ENCODE measurements around the gene RPL10A. TPM values are rescaled to one million over a fixed set of nuclear protein-coding genes. Genes with fewer than 3 reads are reported as not detected.
A peak's percentile ranks its signal among the peaks of the same experiment; 100 is the strongest.

RPL10A gene
- polyA plus RNA-seq, 1 of the 3 experiments (the other 2 are of a cell fraction): 3,548 TPM

DNA sequence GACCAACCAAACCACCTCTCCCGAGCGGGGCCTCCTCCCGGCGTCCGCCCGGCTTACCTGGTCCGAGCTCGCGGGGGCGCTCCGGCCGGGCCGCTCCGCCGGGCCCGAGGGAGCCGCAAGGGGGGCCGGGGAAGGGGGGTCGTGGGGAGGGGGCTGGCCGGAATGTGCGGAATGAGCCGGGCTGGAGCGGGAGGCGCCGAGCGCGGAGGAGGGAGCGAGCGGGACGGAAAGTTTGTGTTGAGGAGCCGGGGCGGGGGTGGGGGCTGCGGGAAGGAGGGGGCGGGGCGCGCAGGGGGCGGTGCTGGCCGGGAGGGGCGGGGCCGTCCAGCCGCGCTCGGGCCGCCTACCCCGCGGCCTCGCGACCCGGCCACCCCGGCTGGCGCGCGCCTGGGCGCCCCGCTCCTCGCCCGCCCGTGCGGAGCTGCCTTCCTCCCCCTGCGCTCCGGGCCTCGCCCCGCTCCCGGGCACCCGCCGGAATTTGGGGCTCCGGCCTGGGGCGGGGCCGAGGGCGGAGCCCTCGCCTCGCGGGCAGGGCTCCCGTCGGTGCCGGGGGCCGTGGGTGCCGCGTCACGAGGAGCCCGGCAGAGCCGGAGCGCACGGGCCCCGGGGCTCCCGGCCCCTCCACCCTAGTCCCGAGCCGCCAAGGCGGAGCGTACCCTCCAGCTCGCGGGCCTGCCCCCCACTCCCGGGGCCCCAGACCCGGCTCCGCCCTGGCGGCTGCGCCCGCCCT is 28.8 kb downstream of the RPL10A start, which contains the start of gene TEAD3:
Gene TEAD3, minus strand, starts transcription at position 239 of the 730 bp plus-strand sequence.
- TF ChIP-seq EZH2phosphoT487 (IDR thresholded peaks at IDR 0.05; ENCODE audit: borderline replicate concordance, low read depth): no peak
- TF ChIP-seq POLR2AphosphoS5 (IDR thresholded peaks at IDR 0.05; ENCODE audit: low read depth, low read length): no peak
- no peak for TF ChIP-seq JUND (IDR thresholded peaks at IDR 0.05)
- TF ChIP-seq, protein P1, sequence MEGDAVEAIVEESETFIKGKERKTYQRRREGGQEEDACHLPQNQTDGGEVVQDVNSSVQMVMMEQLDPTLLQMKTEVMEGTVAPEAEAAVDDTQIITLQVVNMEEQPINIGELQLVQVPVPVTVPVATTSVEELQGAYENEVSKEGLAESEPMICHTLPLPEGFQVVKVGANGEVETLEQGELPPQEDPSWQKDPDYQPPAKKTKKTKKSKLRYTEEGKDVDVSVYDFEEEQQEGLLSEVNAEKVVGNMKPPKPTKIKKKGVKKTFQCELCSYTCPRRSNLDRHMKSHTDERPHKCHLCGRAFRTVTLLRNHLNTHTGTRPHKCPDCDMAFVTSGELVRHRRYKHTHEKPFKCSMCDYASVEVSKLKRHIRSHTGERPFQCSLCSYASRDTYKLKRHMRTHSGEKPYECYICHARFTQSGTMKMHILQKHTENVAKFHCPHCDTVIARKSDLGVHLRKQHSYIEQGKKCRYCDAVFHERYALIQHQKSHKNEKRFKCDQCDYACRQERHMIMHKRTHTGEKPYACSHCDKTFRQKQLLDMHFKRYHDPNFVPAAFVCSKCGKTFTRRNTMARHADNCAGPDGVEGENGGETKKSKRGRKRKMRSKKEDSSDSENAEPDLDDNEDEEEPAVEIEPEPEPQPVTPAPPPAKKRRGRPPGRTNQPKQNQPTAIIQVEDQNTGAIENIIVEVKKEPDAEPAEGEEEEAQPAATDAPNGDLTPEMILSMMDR (IDR thresholded peaks at IDR 0.05): peak; percentile 27
- TF ChIP-seq IRF3 (IDR thresholded peaks at IDR 0.05; ENCODE audit: low read depth, low read length): no peak
- TF ChIP-seq FOSL2 (IDR thresholded peaks at IDR 0.05; ENCODE audit: borderline replicate concordance, low read depth): no peak
- no peak for TF ChIP-seq SIN3A (IDR thresholded peaks at IDR 0.05; ENCODE audit: borderline replicate concordance, low read depth, low read length)
- Histone ChIP-seq H3K4me1 (ENCODE audit: control insufficient read depth in 1 of 2, insufficient read depth in 2 of 2, low read depth in 1 of 2, low read length in 1 of 2) (peaks cover 12 to 50% of the 10 kb centered on the region in 2 experiments; a peak in 2 of 4 replicates), H3K4me3 (ENCODE audit: low read depth in 2 of 2, low read length in 1 of 2) (peak within 1 kb of the TSS; percentile 66 to 79), H3K9me3 (no peaks in the 10 kb centered on the region), H3K4me2 (peak within 1 kb of the TSS; percentile 97), H3K9ac (peak within 1 kb of the TSS; percentile 81), H4K20me1 (ENCODE audit: insufficient read depth) (peaks cover 11% of the 10 kb centered on the region; the same call in 1 of the 2 replicates), H3K79me2 (ENCODE audit: insufficient read depth) (peaks cover 18% of the 10 kb centered on the region; the same call in 1 of the 2 replicates), H3K27ac (ENCODE audit: low read depth in 2 of 2, low read length in 1 of 2) (peak within 1 kb of the TSS; percentile 35 to 82; a peak in 3 of 4 replicates), H2AFZ (ENCODE audit: low read depth) (peak within 1 kb of the TSS; percentile 94), H3K27me3 (ENCODE audit: insufficient read depth) (no peaks in the 10 kb centered on the region), H3F3A (replicated peaks; ENCODE audit: insufficient read depth) (no peaks in the 10 kb centered on the region), H3K36me3 (replicated peaks in 1 of 2; ENCODE audit: control insufficient read depth in 1 of 2, insufficient read depth in 2 of 2, low read length in 1 of 2) (no peaks in the 10 kb centered on the region), H3K9me2 (no peaks in the 10 kb centered on the region)
- ChIA-PET CTCF (interaction anchor here (0.5 to 2.3 kb wide), 14 partner anchors 12 to 240 kb away, joined by 3 to 13 read pairs (median 3); partner anchors contain the start of genes ARMC12, PPARD and RPL10A), POLR2A (interaction anchor here (0.6 to 1.7 kb wide), 8 partner anchors 9 to 153 kb away, joined by 3 to 6 read pairs (median 4); partner anchors contain the start of gene RPL10A)
- 0% methylated on average over 12 of the region's 98 CpGs for WGBS (ENCODE audit: low lambda C conversion rate)
- peak; percentile 97 for DNase-seq

- H3K4me2 ChIP-seq: peak overlapping the region; percentile 97
- H3K9me2 ChIP-seq: no peaks in the 10 kb centered on the region
- H3K36me3 ChIP-seq (replicated peaks in 1 of 2; ENCODE audit: control insufficient read depth in 1 of 2, insufficient read depth in 2 of 2, low read length in 1 of 2): no peaks in the 10 kb centered on the region
- DNase-seq: peak; percentile 92
- peak overlapping the region; percentile 66 to 79 for H3K4me3 ChIP-seq (ENCODE audit: low read depth in 2 of 2, low read length in 1 of 2)
- H4K20me1 ChIP-seq (ENCODE audit: insufficient read depth): peaks cover 11% of the 10 kb centered on the region; the same call in 1 of the 2 replicates
- H3K9ac ChIP-seq: peak overlapping the region; percentile 77
- H3F3A ChIP-seq (replicated peaks; ENCODE audit: insufficient read depth): no peaks in the 10 kb centered on the region
- peaks cover 4 to 42% of the 10 kb centered on the region in 2 experiments; a peak in 1 of 4 replicates for H3K4me1 ChIP-seq (ENCODE audit: control insufficient read depth in 1 of 2, insufficient read depth in 2 of 2, low read depth in 1 of 2, low read length in 1 of 2)
- peak overlapping the region; percentile 94 for H2AFZ ChIP-seq (ENCODE audit: low read depth)
- peak overlapping the region; percentile 33 to 82; a peak in 2 of 4 replicates for H3K27ac ChIP-seq (ENCODE audit: low read depth in 2 of 2, low read length in 1 of 2)
- no peaks in the 10 kb centered on the region for H3K27me3 ChIP-seq (ENCODE audit: insufficient read depth)
- no peaks in the 10 kb centered on the region for H3K9me3 ChIP-seq
- ChIA-PET CTCF (interaction anchor here (0.7 to 2.3 kb wide), 9 partner anchors 25 to 240 kb away, joined by 3 to 13 read pairs (median 4); partner anchors contain the start of genes PPARD and RPL10A), POLR2A (interaction anchor here (0.9 to 1.5 kb wide), 5 partner anchors 9 to 154 kb away, joined by 3 to 6 read pairs (median 3); partner anchors contain the start of gene RPL10A)
- peaks cover 18% of the 10 kb centered on the region; the same call in 1 of the 2 replicates for H3K79me2 ChIP-seq (ENCODE audit: insufficient read depth)
- 14% methylated on average over 53 of the region's 77 CpGs for WGBS (ENCODE audit: low lambda C conversion rate)
- TF ChIP-seq FOXJ3 (CRISPR knock-in tag; IDR thresholded peaks at IDR 0.05) (no peak), SMC3 (IDR thresholded peaks at IDR 0.05; ENCODE audit: low read depth, low read length) (no peak), FOXM1 (IDR thresholded peaks at IDR 0.05; ENCODE audit: low read depth) (no peak), RFX5 (IDR thresholded peaks at IDR 0.05; ENCODE audit: low read length) (no peak), JUND (IDR thresholded peaks at IDR 0.05) (no peak), FOSL2 (IDR thresholded peaks at IDR 0.05; ENCODE audit: borderline replicate concordance, low read depth) (no peak), TEAD4 (IDR thresholded peaks at IDR 0.05; ENCODE audit: borderline replicate concordance, insufficient read depth) (no peak), ELF1 (IDR thresholded peaks at IDR 0.05) (no peak), NFIC (IDR thresholded peaks at IDR 0.05; ENCODE audit: borderline replicate concordance) (no peak), RXRA (IDR thresholded peaks at IDR 0.05; ENCODE audit: borderline replicate concordance, low read depth) (no peak), POLR2AphosphoS5 (IDR thresholded peaks at IDR 0.05; ENCODE audit: low read depth, low read length) (no peak)
- TF ChIP-seq, protein P2, sequence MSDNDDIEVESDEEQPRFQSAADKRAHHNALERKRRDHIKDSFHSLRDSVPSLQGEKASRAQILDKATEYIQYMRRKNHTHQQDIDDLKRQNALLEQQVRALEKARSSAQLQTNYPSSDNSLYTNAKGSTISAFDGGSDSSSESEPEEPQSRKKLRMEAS (IDR thresholded peaks at IDR 0.05; ENCODE audit: low read depth): peak; percentile 89
- TF ChIP-seq, protein P1 (IDR thresholded peaks at IDR 0.05): no peak
Measured at GRCh38 chr6:35497571-35498421, 29.6 kb downstream of the RPL10A start.

Data from SK-N-SH (cell line).